GM12892 (cell line): ENCODE measurements around the gene LYRM1.
A peak's percentile ranks its signal among the peaks of the same experiment; 100 is the strongest.
"Not testable (repeated sequence)": the region's sequence is repeated elsewhere in the genome, so short reads cannot be mapped to it uniquely, and the experiment has no call there.

Experiments used
- DNase-seq: peaks from one replicate; pipeline ENCODE4 v3.0.0; 2011; ENCODE audit not compliant: insufficient read length
- FAIRE-seq: peaks from 2 replicates; lab custom pipeline; 2011; peaks lifted over from hg19 to GRCh38; lab: Jason Lieb, UNC
- POLR2A ChIP-seq: IDR thresholded peaks from 2 replicates; pipeline ENCODE4 v1.6.1; 2011; ENCODE audit warnings: low read depth, low read length, control low read depth
- POLR2AphosphoS5 ChIP-seq: IDR thresholded peaks from 2 replicates; pipeline ENCODE4 v1.6.1; 2011; ENCODE audit warnings: low read depth, low read length, control low read depth
- TAF1 ChIP-seq: IDR thresholded peaks from 2 replicates; pipeline ENCODE4 v1.6.1; 2011; ENCODE audit warnings: low read depth, mild to moderate bottlenecking, control low read depth, low read length, borderline replicate concordance

Gene LYRM1

DNA sequence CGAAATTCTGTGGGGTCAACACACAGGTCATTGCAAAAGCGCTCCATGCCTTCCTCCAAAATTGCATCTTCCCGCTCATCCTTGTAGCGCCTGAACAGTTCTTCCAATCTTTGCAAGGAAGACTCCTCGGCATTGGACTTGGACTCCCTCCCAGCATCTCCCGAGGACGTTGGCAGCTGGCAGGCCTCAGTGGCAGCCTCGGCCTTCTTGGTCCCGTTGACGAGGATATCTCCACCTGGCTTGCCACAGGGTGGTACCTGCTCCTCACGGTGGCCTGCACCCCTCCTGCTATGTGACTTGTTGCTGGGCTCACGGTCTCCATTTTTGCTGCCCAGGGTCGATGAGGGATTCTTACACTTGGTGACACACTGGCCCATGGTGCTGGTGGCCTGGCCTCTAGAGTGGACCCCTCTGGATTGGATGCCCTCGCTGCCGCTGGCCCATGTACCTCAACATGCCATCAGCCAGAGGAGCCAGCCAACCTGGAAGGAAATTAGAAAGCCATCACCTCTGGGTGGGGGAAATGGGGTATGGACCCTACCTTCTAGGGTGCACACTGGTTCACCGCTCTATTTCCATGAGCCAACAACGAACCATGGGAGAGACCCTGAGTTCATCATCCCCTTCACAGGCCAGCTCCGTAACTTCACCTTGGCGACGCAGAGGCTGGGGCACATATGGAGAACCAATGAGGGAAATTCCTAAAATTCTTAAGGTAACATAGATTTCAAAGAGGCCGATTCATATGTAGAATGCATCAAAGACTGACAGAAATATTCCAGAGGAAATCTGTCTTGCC, 38.2 kb upstream of the LYRM1 start:
- FAIRE-seq (no peak), DNase-seq (no peak)
- TF ChIP-seq TAF1 (no peak), POLR2AphosphoS5 (no peak), POLR2A (no peak)

DNA sequence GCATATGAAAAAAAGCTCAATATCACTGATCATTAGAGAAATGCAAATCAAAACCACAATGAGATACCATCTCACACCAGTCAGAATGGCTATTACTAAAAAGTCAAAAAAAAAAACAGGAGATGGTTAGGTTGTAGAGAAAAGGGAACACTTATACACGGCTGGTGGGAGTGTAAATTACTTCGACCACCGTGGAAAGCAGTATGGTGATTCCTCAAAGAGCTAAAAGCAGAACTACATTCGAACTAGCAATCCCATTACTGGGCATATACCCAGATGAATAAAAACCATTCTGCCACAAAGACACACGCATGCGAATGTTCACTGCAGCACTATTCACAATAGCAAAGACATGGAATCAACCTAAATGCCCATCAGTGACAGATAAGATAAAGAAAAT, 36.2 kb upstream of the LYRM1 start:
- DNase-seq, FAIRE-seq: not testable (repeated sequence)

- FAIRE-seq, result peak; percentile 36
- no peak for TF ChIP-seq POLR2AphosphoS5
- TF ChIP-seq TAF1, result no peak
- TF ChIP-seq POLR2A, result no peak
- peak; percentile 27 for DNase-seq
Measured at GRCh38 chr16:20865420-20866131, 35.0 kb upstream of the LYRM1 start.

DNA sequence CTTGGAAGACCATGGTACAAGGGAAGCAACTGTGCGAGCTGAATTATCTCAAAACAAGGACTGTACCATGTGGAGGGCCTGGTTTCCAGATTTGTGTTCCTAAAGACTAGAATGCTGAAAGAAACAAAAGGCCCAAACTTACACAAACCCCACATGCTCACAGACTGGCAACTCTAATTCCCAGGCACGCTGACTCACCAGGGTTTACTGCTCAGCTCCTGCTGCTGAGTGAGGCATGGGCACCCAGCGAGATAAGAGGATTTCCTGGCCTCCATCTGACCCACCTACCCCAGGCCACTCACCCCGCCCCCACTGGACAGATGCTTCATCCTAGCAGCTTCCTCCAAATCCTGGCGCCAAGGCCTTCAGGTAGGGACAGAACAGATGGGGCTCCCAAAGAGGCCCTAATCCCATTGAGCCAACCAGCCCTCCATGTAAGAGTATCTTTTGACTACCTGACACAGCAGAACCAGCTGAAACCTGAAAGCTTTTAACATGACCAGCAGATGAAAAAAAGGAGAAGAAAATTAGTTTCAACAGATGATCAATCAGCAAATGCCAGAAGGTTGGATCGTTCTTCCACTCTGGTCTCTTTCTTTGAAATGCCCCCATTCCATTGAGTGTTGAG, 34.3 kb upstream of the LYRM1 start:
- TF ChIP-seq POLR2AphosphoS5 (no peak), TAF1 (no peak), POLR2A (no peak)
- FAIRE-seq (no peak), DNase-seq (no peak)

DNA sequence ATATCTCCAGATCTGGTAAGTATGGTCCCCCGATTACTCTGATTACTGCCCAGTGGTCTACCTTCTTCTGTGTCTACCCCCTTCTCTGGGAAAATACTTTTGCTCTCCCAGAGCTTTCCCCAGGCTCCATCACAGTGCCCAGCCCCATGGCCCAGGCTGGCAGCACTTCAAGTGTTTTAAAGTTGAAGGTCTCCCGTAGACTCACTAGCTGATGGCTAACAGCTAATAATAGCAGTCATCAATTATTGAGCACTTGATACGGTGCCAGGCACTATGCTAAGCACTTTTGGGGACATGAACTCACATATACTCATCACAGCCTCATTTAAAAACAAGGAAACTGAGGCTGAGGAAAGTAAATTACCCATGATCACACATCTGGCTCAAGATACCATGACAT, 33.8 kb upstream of the LYRM1 start:
- DNase-seq (no peak), FAIRE-seq (no peak)
- TF ChIP-seq POLR2AphosphoS5 (no peak), POLR2A (no peak), TAF1 (no peak)

DNA sequence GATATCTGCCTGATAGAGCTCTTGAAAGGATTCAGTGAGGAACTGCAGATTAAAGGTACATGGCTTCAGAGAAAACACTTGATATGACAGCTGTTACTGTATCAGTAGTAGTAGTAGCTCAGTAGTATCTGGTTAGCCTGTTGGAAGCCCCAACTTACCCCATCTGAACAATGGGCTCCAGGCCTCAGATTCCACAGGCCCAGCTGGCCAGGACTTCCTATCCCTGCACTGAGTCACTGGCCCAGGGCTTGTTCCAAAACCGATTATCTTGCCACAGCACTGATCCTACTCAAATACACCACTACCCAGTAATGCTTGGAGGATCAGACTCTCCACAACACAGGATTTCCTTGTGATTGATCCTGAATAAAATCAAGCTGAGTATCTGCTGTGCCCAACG, 33.0 kb upstream of the LYRM1 start:
- DNase-seq (no peak), FAIRE-seq (no peak)
- TF ChIP-seq POLR2A (no peak), POLR2AphosphoS5 (no peak), TAF1 (no peak)

GRCh38 chr16:20868890-20869289, 31.7 kb upstream of the LYRM1 start:
- FAIRE-seq (no peak), DNase-seq (no peak)
- TF ChIP-seq POLR2A (no peak), POLR2AphosphoS5 (no peak), TAF1 (no peak)

DNA sequence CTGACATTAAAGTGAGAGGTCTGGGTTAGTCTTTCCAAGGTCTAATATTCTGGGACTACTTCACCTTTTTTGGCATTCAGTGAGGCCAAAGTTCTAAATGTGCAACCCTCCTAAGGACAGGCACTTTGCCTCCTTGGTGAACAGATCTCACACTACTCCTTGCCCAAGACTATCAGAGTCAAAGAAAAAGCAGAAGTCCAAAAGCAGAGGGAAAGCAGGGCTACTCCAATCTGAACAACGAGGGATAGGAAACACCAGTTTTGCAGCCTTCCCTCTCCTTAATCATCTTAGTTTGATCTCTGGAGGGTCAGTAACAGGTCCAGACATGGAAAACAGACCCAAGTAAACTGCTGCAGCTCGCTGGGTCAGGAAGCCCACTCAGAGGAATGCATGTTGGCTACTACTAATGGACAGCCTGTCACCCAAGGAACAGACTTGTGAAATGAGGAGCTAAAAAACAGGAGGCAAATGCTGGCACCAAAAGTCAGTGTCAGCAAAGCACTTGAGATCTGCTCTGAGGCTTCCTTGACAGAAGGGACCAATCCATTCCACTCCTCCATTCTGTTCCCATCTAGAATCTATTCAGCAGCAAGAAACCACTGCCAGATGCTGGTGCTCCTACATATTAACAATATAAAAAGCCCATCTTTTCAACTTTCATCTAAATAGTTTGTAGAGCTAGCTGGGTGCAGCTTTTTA, 30.3 kb upstream of the LYRM1 start:
- TF ChIP-seq TAF1 (no peak), POLR2A (no peak), POLR2AphosphoS5 (no peak)
- DNase-seq (no peak), FAIRE-seq (no peak)

DNA sequence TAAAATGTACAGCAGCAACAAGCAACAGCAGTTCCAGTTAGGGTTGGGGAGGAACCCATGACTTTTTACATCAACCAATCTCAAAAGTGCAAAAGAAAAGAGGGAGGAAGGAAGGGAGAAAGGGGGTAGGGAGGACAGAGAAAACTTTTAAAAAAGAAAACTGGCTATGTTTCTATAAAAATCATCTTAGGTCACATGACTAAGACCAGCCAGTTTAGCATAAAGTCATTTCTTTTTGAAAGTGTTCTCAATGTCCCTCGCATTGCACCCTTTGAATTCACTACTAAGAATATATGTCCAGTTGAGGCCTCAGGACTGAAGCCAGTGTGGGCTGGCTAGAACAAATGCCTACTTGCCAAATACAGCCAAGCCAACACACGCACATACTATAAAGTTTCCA, 29.3 kb upstream of the LYRM1 start:
- DNase-seq (no peak), FAIRE-seq (no peak)
- no peak for TF ChIP-seq TAF1
- TF ChIP-seq POLR2AphosphoS5, result no peak
- no peak for TF ChIP-seq POLR2A

DNA sequence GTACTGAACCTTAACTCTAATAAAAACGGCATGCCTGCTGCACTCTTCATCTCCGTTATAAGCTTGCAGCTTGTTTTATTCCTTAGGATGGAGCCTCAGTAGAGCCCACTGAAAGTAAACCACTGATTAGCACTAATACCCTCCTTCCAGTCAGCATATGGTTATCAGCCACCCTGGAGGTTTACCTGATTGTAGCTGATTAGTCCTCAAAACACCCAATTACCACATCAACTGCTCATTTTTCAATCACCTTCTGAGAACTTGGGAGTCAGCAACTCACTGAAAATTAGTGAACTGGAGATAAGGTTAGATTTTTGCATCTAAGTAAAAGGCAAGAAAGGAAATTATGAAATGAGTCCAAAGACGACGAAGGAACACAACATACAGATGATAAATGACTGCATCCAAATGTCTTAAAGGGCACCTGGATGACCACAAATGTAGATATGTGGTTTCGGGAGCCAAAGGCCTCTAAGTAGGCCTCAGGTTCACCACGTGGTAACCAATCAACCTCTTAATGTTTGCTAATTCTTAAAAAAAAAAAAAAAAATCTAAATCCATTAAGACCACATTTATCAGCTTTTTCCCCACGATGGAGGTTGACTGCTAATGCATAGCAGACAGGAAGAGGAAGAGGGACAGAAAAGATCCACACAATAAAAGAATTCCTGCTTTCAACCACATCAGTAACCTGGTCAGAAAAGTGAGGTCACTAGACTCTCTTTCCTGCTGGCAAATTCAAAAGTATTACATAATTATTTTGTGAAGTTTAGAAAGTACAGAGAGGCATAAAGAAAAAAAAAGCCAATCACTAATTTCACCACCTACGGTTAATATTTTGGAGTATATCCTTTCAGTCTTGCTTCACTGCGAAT, 28.4 kb upstream of the LYRM1 start:
- DNase-seq (no peak), FAIRE-seq (no peak)
- TF ChIP-seq POLR2A, result no peak
- no peak for TF ChIP-seq POLR2AphosphoS5
- TF ChIP-seq TAF1, result no peak

DNA sequence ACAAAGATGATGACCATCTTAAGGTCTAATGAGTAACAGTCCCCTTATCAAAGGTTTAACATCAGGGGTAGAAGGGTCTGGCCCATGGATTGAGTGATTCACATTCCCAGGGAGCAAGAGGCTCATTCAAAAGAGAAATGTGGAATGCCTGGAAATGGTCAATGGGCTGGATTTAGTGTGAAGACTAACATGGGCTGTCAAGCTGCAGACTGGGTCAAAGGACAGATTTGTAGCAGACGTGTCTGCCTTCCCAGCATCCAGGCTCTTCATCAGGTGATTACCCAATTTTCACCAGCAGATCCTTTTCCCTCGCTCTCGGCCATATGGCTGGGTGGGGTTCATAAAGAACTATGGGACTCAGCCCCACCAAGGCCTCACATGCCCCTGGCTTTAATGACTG, 27.2 kb upstream of the LYRM1 start:
- DNase-seq (no peak), FAIRE-seq (peak; percentile 17)
- TF ChIP-seq POLR2AphosphoS5 (no peak), POLR2A (no peak), TAF1 (no peak)
